Islet of Langerhans (tissue), 1 donor: ENCODE data around the gene MX2.
"Not testable (repeated sequence)": the region's sequence is repeated elsewhere in the genome, so short reads cannot be mapped to it uniquely, and the experiment has no call there.

ENCODE experiments used
- FAIRE-seq: peaks from one replicate; lab custom pipeline; 2011; peaks lifted over from hg19 to GRCh38; lab: Jason Lieb, UNC

MX2 gene

DNA sequence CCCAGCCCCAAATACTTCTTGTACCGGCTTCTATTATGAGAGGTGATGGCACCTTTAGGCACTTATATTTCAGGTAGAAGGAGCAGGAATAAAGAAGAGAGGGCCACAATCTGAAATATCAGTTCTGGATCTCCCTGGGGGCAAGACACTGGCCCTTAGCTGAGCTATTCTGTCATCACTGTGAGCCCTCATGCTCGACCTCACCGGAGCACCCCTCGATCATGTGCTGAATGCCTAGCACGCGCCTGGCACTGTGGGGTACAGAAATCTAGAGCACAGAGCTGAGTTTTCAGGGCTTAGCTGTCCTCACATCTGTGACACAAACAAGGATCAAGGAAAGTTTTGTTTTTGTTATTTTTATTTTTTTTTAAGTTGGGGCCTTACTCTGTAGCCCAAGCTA is 56.6 kb downstream of the MX2 start:
- no peak for FAIRE-seq

DNA sequence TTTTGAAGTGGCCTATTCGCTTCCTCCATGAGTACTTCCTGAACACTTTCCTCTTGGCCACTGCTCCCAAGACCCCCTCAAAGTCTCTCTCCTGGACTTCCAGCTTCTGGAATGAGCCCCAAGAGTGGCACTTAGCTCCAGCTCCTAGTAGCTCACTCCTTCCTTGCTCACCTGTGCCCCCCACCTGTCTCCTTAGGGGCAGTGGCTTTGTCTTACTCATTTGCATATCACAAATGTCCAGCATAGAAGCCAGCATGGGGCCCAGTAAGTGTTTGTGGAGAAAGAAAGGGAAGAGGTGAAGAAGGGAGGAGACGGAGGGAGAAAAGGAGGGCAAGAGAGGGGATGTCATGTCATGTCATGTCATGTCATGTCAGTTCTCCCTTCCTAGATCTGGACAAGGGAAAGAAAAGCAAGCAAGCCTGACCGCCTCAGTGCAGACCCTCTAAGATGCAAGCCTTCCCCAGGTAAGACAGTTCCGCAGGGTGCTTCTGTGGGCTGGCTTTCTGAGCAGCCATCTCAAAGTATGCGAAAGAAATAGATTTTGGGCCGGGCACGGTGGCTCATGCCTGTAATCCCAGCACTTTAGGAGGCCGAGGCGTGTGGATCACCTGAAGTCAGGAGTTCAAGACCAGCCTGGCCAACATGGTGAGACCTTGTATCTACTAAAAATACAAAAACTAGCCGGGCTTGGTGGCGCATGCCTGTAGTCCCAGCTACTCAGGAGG is 57.3 kb downstream of the MX2 start:
- FAIRE-seq = no peak

DNA sequence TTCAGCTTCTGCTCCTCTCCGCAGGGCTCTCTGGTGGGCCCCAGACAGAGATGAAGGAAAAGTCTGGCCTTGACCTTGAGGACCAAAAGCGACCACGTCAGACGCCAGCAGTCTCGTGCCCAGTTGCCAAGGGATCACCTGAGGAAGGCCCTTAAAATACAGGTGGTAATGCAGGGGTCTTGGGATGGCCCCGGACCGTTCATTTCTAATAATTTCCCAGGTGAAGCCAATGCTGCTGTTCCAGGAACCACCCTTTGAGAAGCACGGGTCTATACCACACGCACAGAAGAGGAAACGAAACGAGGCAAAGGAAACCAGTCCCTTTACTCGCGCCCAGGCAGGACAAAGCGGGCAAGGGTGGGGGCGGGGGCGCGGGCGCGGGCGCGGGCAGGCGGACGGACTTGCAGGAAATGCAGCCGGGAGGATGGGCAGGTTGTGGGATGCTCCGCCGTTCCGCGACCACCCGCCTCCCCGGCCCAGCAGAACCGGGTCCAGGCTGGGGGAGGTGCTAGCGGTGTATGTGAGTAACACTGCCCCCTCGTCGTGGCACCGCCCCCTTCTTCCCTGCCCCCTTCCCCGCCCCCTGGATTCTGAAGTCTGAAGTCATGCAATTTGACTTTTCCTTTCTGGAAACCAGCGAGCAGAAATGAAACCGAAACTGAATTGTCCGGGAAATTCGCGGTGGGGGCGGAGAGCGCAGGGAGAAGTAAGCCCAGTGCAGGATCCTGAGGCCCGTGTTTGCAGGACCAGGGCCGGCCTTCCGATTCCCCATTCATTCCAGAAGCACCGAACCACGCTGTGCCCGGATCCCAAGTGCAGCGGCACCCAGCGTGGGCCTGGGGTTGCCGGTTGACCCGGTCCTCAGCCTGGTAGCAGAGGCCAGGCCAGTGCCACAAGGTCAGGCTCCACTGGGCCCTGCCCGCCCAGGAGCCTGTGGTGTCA is 58.4 kb downstream of the MX2 start:
- no peak for FAIRE-seq

GRCh38 chr21:41420998-41421397 is 59.2 kb downstream of the MX2 start:
- not testable (repeated sequence) for FAIRE-seq

DNA sequence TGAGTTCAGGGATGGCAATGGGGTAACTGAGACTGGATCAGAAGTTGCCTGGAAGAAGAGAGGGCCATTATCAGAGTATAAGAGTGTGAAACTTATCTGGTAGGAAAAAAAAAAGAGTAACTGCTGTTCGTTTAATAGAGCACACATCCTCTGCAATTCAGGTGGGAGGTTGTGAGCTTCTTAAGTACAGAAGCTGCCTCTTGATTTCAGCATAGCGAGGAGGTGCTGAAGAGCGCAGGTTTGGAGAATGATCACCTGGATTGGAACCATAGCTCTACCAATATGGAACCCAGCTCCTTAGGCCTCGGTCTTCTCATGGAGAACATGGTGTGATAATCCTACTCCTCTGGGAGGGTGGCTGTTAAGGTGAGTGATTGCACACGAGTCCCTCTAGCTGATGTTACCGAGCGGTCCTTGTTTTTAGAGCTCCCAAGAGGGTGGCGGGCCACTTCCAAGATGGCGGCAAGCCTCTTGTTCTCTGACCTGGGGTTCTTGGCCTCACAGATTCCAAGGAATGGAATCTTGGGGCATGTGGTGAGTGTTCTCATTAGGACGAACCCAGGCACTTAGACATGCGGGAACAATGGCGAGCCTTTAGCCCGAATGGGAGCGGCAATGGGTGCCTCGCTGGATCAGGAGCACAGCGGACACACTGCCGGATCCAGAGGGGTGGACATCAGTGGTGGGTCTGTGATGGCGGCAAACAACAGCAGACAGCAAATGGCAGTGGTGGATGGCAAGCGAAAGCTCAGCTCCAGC is 60.9 kb downstream of the MX2 start:
- FAIRE-seq = no peak

DNA sequence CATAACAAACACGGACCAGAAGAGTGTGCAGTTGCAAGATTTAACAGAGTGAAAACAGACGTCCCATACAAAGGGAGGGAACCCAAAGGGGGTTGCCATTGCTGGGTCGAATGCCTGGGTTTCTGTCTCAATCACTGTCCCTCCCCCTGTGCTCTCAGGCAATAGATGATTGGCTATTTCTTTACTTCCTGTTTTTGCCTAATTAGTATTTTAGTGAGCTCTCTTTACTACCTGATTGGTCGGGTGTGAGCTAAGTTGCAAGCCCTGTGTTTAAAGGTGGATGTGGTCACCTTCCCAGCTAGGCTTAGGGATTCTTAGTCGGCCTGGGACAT is 61.4 kb downstream of the MX2 start:
- FAIRE-seq = not testable (repeated sequence)

GRCh38 chr21:41425588-41425953 is 63.7 kb downstream of the MX2 start:
- no peak for FAIRE-seq

GRCh38 chr21:41425954-41426675 is 64.3 kb downstream of the MX2 start, which contains the start of gene MX1:
Gene MX1, plus strand, starts transcription at chr21:41426239. Its CDS starts 5,832 bp downstream, at chr21:41432071.
- no peak for FAIRE-seq

GRCh38 chr21:41426676-41427404 is 65.0 kb downstream of the MX2 start:
- no peak for FAIRE-seq

DNA sequence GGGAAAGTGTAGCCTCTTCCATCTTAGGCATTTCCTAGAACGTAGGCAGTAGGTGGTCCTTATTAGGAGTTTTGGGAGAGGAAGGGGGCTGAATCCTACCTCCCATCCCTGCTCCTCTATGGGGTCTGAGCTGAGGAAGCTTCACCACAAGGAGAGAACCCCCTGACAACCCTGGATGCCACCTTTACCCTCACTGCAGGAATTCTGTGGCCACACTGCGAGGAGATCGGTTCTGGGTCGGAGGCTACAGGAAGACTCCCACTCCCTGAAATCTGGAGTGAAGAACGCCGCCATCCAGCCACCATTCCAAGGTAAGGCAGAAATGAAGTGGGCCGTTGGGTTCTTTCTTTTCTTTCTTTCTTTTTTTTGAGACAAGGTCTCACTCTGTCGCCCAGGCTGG is 65.7 kb downstream of the MX2 start:
- FAIRE-seq = no peak

- FAIRE-seq = no peak
These were observed 66.5 kb downstream of the MX2 start for GRCh38 chr21:41428311-41428710.

- no peak for FAIRE-seq
These were observed 67.0 kb downstream of the MX2 start for GRCh38 chr21:41428847-41429246.

DNA sequence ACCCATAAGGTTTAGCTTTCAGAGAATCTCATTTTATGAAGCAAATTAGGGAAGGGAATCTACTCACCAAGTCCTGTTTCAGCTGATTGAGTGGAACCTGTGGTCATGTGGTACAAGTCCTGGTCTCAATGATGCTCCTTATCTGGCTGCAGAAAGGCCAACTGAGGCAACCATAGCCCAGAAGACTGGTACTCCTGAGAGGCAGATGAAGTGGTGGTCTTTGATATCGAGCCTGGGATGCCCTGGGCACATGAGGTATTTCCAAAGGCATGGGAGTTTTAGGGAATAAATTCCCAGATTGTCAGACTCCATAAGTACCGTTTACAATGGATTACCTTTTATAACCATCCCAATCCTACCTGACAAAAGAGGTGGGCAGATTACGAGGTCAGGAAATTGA is 67.5 kb downstream of the MX2 start:
- FAIRE-seq = no peak

DNA sequence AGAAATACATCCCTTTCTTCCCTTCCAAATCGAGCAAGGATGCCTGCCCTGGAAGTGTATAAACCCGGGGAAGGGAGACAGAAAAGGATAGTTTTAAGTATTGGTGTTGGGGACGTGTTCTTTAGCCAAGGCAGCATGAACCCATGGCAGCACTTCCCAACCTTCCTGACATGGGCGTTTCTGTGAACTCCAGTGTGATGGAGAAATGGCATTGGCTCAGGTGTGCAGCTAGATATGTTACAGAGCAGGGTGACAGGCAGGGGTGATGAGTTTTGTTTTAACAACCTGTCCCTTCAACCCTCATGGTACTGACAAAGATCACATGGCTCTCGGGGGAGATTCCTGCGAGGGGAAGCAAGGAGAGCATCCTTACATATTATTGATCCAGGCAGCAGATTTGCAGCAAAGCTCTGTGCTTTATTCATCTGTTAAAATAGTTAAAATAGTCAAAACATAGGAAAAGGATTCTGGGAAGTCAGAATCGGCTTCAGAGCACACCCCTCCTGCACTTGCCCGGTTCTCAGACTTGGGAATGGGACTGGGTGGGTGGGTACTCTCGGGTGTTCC is 68.2 kb downstream of the MX2 start:
- no peak for FAIRE-seq

DNA sequence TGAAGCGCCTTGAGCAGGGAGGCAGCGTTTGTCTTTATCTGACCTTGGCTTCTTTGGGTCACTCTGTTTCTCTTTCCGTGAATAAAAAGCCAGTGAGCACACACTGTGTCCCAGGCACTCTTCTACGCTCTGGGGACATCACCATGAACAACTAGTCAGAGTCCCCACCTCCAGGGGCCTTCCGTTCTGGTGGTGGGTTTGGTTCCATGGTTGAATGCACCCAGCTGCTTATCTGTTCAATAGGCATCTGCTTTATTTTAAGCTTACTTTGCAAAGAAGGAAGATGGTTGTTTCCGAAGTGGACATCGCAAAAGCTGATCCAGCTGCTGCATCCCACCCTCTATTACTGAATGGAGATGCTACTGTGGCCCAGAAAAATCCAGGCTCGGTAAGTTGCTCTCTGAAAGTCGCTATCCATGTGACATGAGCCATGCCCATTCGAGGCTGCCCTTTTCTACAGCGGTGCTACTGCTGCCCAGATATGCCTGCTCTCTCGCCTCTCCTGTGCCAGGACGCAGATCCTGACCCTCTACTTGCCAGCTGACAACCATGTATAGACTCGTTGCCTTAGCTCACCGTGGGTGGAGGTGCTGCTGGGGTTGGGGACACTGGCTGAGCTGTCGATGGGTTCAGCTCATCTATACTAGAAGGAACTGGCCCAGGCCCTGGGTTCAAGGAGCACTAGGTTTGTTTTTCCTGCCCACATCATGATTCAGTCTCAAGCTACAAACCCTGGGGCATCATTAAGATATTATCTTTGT is 70.1 kb downstream of the MX2 start:
- FAIRE-seq = no peak

DNA sequence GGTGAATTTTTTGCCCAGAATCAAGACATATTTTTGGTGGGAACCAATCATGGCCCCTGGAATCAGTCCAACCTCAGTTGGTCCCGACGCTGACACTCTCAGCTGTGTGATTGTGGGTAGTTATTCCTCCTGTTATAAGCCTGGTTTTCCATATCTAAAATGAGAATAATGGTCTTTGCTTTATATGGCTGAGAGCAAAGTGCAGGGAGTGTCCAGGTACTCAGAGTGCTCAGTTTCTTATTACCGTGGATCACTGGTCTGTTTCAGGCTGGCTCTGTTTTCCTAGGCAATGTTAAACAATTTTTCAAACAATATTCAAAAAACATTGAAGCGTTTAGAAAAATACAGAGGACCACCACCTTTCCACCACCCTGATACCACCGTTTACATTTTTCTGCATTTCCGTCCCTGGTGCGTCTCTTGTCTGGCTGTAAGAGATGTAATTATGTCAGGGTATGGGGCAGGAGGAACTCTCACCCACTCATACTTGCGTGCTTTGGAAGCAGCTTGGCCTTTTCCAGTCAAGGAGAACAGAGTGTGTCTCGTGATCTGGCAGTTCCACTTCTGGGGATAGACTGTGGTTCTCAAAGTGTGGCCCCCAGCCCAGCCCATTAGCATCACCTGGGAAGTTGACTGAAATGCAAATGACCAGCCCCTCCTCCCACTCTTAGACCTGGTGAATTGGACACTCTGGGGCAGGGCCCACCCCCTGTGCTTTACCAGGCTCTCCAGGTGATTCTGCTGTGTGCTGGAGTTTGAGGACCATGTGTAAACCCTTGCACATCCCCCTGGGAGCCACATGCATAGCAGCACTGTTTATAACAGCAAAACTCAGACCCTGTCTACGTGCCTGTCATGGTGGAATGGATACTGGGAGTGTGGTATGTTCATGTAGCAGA is 71.0 kb downstream of the MX2 start:
- FAIRE-seq = no peak

DNA sequence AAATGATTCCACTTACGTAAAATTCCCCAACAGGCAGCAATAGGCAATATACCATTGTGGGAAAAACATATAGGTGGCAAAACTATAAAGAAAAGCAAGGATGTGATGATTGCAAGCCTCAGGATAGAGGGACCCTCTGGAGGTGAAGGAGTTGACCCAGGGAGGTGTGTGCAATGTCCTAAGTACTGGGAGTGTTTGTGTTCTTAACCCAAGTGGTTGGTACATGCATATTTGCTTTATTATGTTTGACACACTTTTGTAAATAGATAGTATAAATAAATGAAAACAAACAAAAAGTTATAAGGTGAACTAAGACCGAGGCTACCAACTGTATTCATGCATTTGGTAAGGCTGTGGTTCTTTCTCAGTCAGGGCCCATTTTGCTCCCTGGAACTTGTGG is 71.7 kb downstream of the MX2 start:
- no peak for FAIRE-seq

DNA sequence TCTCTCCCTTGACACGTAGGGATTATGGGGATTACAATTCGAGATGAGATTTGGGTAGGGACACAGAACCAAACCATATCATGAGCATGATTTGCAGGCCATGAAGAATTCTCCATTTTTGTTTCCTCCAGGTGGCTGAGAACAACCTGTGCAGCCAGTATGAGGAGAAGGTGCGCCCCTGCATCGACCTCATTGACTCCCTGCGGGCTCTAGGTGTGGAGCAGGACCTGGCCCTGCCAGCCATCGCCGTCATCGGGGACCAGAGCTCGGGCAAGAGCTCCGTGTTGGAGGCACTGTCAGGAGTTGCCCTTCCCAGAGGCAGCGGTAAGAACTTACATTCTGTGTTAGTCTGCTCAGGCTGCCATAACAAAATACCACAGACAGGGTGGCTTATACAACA is 73.9 kb downstream of the MX2 start:
- FAIRE-seq = no peak

- no peak for FAIRE-seq
These were observed 75.9 kb downstream of the MX2 start for GRCh38 chr21:41437729-41438128.
